GM21723 (cell line): ENCODE data around the gene HECTD4.

Experiments used
- ATAC-seq: cut with Tn5 transposase; IDR thresholded peaks from one replicate; pipeline ENCODE4 v1.9.1; 2021; ENCODE audit warnings: mild to moderate bottlenecking, moderate library complexity; ENCODE audit not compliant: unreplicated experiment

Gene HECTD4

GRCh38 chr12:112183141-112184021, 198.8 kb downstream of the HECTD4 start:
- no peak for ATAC-seq

GRCh38 chr12:112182499-112182898, 199.7 kb downstream of the HECTD4 start:
- ATAC-seq: no peak

GRCh38 chr12:112180422-112180821, 201.8 kb downstream of the HECTD4 start:
- ATAC-seq: no peak

GRCh38 chr12:112179916-112180315, 202.3 kb downstream of the HECTD4 start:
- no peak for ATAC-seq

- ATAC-seq: no peak
These were observed 202.9 kb downstream of the HECTD4 start for GRCh38 chr12:112179341-112179740.

- ATAC-seq: no peak
These were observed 203.4 kb downstream of the HECTD4 start for GRCh38 chr12:112178796-112179195.

- no peak for ATAC-seq
These were observed 205.8 kb downstream of the HECTD4 start for GRCh38 chr12:112176321-112177010.

- no peak for ATAC-seq
These were observed 206.7 kb downstream of the HECTD4 start for GRCh38 chr12:112175361-112176155.

GRCh38 chr12:112172556-112173324, 209.5 kb downstream of the HECTD4 start:
- ATAC-seq: no peak

GRCh38 chr12:112170971-112171596, 211.1 kb downstream of the HECTD4 start:
- no peak for ATAC-seq

- ATAC-seq: no peak
These were observed 211.9 kb downstream of the HECTD4 start for GRCh38 chr12:112170376-112170775.

GRCh38 chr12:112169966-112170365, 212.3 kb downstream of the HECTD4 start:
- ATAC-seq: no peak

GRCh38 chr12:112169161-112169872, 212.9 kb downstream of the HECTD4 start:
- ATAC-seq: no peak

- no peak for ATAC-seq
These were observed 213.7 kb downstream of the HECTD4 start for GRCh38 chr12:112168561-112168971.

- no peak for ATAC-seq
These were observed 214.3 kb downstream of the HECTD4 start for GRCh38 chr12:112167718-112168525.

GRCh38 chr12:112167031-112167461, 215.2 kb downstream of the HECTD4 start:
- ATAC-seq: no peak

- no peak for ATAC-seq
These were observed 215.9 kb downstream of the HECTD4 start for GRCh38 chr12:112166051-112167015.
